Activated CD4-positive, alpha-beta T cell treated with anti-CD3 and anti-CD28 coated beads, Interleukin-10, Interleukin-2, amounts not matched to agents 100 ng/mL and 50 ng/mL, durations not matched to agents 16 hours and 8 hours (primary cell): ENCODE results near the gene LRIG2.
"Not testable (repeated sequence)": the region's sequence is repeated elsewhere in the genome, so short reads cannot be mapped to it uniquely, and the experiment has no call there.

Source experiments
- DNase-seq: peaks from one replicate; pipeline ENCODE4 v3.0.0-alpha.2; 2020

LRIG2 gene

GRCh38 chr1:113072757-113073478 lies at the start of gene LRIG2:
Gene LRIG2, plus strand, starts transcription at chr1:113073198. Its CDS starts 209 bp downstream, at chr1:113073407.
- DNase-seq, result peak; percentile 98

GRCh38 chr1:113023316-113023715 lies 49.7 kb upstream of the LRIG2 start:
- not testable (repeated sequence) for DNase-seq

DNA sequence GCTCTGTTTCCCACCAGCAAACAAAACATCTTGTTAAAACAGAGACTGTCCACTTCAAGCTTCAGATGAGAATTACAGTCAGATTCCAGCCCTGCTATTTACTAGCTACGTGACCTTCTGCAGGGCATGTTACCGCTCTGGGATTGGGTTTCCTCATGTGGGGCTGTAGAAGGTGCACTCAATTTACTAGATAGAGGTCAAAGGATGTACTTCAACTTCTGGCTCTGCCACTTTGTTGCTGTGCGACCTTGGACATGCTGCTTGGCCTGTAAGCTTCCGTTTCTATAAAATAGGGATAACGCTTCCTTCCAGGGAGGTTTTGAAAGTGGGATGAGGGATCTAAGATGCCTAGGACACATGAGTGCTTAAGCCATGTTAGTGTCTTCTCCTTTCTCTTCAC lies 46.0 kb upstream of the LRIG2 start:
- DNase-seq, result no peak

DNA sequence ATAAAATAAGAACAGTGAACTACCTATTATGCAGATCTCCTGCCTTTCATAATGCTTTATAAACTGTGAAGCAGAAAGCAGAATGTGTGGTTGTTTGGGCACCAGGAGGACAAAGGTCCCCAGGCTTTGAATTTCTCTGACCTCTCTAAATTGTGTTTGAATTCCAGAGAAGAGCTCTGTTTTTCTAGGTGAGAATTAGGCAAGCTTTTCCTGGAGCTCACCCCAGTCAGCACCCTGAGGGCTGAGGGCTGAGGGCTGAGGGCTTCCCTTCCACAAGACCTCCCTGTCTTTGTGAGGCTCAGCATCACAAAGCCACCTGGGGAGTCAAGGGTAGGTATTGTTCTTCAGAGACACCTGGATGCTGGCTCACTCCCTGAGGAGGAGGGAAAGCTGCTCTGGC lies 45.5 kb upstream of the LRIG2 start:
- DNase-seq, result no peak

DNA sequence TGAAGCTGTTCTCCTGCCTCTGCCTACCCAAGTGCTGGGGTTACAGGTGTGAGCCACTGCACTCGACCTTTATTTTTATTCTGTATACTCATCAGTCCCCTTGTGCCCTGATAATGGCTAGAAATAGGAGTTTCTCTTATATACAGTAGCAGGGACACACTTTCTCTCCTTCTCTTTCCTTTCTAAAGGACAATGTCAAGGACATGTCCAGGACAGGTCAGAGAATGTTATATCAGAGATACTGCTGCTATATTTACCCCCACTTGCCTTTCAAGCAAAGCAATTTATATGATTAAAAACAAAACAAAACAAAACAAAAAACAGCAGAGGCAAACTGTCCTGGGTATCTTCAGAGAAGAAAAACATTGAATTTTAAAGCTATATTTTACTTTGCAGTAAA lies 43.2 kb upstream of the LRIG2 start:
- no peak for DNase-seq

- peak; percentile 68 for DNase-seq
Observed at GRCh38 chr1:113031171-113031933, 41.6 kb upstream of the LRIG2 start.

DNA sequence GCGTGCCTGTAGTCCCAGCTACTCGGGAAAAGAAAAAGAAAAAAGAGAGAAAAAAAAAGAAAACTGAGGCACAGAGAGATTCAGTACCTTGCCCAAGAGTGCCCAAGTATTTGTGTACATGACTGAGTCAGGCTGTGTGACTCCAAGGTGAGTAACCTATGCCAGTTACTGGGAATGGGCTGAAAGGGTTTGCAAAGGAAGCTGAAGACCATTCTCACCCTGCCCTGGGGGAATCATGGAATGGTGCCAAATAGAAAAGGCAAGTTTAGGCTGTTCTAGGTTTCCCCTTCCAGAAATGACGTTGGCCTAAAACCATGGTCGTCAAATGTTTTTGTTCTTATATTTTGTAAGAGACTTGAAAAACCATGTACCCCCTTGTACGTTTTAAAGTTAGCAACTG lies 37.9 kb upstream of the LRIG2 start:
- no peak for DNase-seq

- DNase-seq, result peak; percentile 38
Observed at GRCh38 chr1:113036639-113037321, 36.2 kb upstream of the LRIG2 start.

- DNase-seq, result no peak
Observed at GRCh38 chr1:113040041-113040440, 33.0 kb upstream of the LRIG2 start.

DNA sequence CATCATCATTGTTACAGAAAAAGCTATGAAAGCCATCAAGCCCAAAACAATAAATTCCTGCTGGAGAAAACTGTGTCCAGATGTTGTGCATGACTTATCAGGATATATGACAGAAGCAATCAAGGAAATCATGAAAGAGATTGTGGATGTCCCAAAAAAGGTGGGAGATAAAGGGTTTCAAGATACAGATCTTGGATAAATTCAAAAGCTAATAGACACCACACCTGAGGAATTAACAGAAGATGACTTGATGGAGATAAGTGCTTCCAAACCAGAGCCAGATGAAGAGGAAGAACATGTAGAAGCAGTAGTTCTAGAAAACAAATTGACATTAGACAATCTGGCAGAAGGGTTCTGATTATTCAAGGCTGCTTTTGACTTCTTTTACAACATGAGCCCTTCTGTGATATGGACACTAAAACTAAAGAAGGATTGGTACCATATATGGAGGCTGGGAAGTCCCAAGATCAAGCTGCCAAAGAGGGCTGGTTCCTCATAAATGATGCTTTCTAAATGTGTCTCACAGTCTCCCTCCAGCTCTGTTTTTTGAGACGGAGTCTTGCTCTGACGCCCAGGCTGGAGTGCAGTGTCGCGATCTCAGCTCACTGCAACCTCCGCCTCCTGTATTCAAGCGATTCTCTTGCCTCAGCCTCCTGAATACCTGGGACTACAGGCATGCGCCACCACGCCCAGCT lies 32.1 kb upstream of the LRIG2 start:
- DNase-seq, result no peak

GRCh38 chr1:113041569-113042284 lies 31.3 kb upstream of the LRIG2 start:
- DNase-seq, result no peak

GRCh38 chr1:113042285-113043143 lies 30.5 kb upstream of the LRIG2 start:
- peak; percentile 59 for DNase-seq

GRCh38 chr1:113043144-113043488 lies 29.9 kb upstream of the LRIG2 start:
- DNase-seq, result not testable (repeated sequence)

DNA sequence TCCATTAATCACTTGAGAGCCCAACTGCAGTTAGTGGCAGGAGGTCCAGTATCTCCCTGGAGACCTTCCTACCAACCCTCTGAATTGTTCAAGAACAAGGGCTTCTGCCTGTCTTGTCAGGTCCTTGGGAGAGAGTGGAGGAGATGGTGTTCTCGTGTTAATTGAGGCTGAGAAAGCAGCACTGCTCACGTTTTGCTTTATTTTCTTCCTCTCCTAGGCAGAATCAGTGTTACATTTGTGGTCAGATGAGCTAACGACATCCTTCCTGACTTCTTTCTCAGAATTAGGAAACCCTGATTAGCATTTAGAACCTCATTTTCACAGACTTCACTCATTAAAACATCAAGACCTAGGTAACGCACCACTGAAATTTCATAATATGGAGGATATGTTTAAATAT lies 26.4 kb upstream of the LRIG2 start:
- DNase-seq, result peak; percentile 80

DNA sequence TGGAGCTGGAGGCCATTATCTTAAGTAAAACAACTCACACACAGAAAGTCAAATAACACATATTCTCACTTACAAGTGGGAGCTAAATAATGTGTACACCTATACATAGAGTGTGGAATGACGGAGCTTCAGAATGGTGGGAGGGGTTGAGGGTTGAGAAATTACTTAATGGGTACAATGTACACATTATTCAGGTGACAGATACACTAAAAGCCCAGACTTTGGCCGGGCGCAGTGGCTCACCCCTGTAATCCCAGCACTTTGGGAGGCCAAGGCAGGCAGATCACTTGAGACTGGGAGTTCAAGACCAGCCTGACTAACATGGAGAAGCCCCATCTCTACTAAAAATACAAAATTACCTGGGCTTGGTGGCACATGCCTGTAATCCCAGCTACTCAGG lies 24.9 kb upstream of the LRIG2 start:
- DNase-seq, result no peak

DNA sequence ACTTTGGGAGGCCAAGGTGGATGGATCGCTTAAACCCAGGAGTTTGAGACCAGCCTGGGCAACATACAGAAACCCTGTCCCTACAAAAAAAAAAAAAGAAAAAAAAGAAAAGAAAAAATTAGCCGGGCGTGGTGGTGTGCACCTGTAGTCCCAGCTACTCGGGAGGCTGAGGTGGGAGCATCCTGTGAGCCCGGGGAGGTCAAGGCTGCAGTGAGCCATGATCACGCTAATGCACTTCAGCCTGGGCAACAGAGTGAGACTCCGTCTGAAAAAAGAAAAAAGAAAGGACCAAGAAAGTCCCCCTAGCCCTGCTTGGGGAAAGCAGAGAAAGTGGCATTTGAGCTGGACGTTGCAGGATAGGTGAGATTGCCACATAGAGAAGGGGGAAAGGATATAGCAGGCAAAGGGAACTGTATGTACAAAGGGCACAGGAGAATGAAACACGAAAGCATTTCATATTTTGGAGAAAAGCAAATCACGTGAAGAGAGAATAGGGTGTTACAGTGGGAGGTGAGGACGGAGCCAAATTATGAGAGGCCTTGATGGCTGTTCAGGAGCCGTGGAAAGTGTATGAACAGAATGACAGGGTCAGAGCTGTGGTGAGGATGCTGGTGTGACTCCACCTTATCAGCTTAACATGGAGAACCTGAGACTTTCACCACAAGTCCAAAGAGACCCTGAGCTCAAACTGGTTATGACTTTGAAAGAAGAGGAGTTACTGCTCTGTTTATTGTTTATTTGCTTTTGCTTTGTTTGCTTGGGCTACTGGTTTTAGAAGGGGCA lies 19.5 kb upstream of the LRIG2 start:
- no peak for DNase-seq

DNA sequence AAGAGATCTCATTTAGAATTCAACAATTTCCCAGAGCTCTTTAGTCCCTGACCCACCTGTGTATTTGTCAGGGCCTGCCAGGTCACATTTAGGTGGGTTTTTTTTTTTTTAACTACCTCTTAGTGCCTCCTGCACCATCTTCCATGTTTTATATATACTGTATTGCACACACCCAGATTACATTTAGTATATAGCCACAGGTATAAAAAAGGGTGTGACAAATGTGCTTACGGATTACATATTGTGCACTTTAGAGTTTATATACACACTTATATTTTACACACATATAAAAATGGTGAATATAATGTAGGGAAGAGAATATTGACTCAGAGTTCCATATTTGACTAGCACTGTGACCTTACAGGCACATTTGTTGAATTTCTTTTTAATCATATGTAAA lies 17.4 kb upstream of the LRIG2 start:
- no peak for DNase-seq

DNA sequence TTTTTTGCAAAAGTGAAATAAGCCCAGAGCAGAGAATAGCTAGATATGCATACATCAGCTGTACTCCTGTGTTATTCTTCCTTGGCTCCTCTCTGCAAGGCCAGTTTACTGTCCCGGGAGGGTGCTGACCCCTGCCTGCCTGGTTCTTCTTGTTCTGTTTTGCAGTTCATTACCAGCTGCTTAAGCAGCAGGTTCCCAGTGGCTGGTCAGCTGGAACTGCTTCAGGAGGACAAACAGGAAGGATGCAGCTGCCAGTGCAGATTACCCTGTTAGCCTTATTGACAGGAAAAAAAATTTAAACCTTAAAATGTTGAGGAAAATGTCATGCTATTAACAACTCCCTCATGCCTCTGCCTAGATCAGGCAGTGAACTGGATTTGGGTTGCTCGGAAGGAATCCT lies 16.0 kb upstream of the LRIG2 start:
- DNase-seq, result no peak

DNA sequence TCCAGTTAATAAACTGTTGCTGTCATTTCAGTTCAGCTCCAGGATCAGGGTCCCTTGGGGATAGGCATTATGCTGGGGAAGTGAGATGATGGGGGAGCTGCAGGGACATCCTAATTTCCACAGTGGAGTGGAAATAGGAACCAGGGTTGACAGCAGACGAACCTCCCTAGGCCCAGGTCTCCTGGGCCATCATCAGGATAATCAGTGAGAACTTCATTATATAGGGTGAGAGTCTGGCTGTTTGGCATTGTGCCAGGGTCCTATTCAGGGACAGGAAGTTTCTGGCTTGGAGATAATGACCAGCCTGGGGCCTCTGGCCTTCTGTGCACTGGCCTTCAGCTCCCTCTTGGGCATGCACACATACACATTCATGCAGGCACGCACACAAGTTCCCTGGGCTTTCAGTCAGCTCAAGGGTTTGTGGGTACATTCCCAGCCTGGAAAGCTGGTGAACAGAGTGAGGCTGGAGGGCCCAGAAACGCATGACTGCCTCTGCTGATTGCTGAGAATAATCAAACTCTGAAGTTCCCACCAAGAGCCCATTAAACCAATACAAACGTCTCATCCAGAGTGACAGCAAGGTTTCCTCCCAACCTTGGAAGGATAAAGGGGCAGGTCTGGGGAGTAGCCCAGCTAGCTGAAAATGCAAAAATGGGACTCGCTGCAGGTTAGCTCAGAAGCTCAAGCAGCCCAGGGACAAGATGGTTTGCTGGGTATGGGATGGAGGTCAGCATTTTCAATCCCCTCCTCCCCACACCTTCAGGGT lies 13.9 kb upstream of the LRIG2 start:
- DNase-seq, result no peak

DNA sequence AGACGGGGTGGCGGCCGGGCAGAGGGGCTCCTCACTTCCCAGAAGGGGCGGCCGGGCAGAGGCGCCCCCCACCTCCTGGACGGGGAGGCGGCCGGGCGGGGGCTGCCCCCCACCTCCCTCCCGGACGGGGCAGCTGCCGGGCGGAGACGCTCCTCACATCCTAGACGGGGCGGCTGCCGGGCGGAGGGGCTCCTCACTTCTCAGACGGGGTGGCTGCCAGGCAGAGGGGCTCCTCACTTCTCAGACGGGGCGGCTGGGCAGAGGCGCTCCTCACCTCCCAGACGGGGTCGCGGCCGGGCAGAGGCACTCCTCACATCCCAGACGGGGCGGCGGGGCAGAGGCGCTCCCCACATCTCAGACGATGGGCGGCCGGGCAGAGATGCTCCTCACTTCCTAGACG lies 9.5 kb upstream of the LRIG2 start:
- not testable (repeated sequence) for DNase-seq
